Chondrocyte (in vitro differentiated cells): ENCODE measurements around the gene ARHGAP26. TPM values are rescaled to one million over a fixed set of nuclear protein-coding genes. Genes with fewer than 3 reads are reported as not detected.
A peak's percentile ranks its signal among the peaks of the same experiment; 100 is the strongest.

Source experiments
- DNase-seq: peaks from one replicate; pipeline ENCODE4 v3.0.0; 2021; ENCODE audit warnings: mixed read lengths, low spot score
- H3K27ac Mint-ChIP-seq: one replicate; pipeline ENCODE4 v1.8.0; 2021; ENCODE audit warnings: mild to moderate bottlenecking, moderate library complexity, mixed read lengths; ENCODE audit not compliant: unreplicated experiment
- H3K27me3 Mint-ChIP-seq: 2 replicates; pipeline ENCODE4 v1.8.0; 2021; ENCODE audit warnings: low read depth, mixed read lengths
- H3K36me3 Mint-ChIP-seq: 2 replicates; pipeline ENCODE4 v1.8.0; 2021; ENCODE audit warnings: low read depth, mixed read lengths
- H3K4me1 Mint-ChIP-seq: 2 replicates; pipeline ENCODE4 v1.8.0; 2021; ENCODE audit warnings: low read depth, mild to moderate bottlenecking, mixed read lengths
- H3K4me3 Mint-ChIP-seq: one replicate; pipeline ENCODE4 v1.8.0; 2021; ENCODE audit warnings: mild to moderate bottlenecking, moderate library complexity, mixed read lengths; ENCODE audit not compliant: unreplicated experiment
- H3K9me3 Mint-ChIP-seq: 2 replicates; pipeline ENCODE4 v1.8.0; 2021; ENCODE audit warnings: low read depth, mixed read lengths
- CTCF ChIP-seq: fragments of 200-600 bp; sonication (generic); IDR thresholded peaks from 2 replicates; pipeline ENCODE4 v1.5.0; 2021; ENCODE audit warnings: antibody characterized with exemption, mild to moderate bottlenecking, moderate library complexity
- total RNA-seq: library from RNA; stranded (reverse); gene quantifications from 3 replicates; pipeline ENCODE4 v1.2.1, GENCODE V29; 2021

ARHGAP26 gene
- total RNA-seq, 1 donor from 2014 or later, result 16.4 TPM

- H3K4me3 Mint-ChIP-seq, result no peak overlapping the region
- DNase-seq, result no peak
- TF ChIP-seq CTCF, result no peak
- no peaks in the 10 kb centered on the region for H3K27me3 Mint-ChIP-seq
- no peaks in the 10 kb centered on the region for H3K36me3 Mint-ChIP-seq
- H3K9me3 Mint-ChIP-seq, result no peaks in the 10 kb centered on the region
- H3K4me1 Mint-ChIP-seq, result peaks cover 28% of the 10 kb centered on the region
- peak overlapping the region; percentile 55 for H3K27ac Mint-ChIP-seq
These were observed 83.5 kb downstream of the ARHGAP26 start for GRCh38 chr5:142853682-142854081.

- no peak overlapping the region for H3K27ac Mint-ChIP-seq
- no peaks in the 10 kb centered on the region for H3K36me3 Mint-ChIP-seq
- TF ChIP-seq CTCF, result no peak
- DNase-seq, result no peak
- H3K9me3 Mint-ChIP-seq, result no peaks in the 10 kb centered on the region
- no peaks in the 10 kb centered on the region for H3K27me3 Mint-ChIP-seq
- H3K4me3 Mint-ChIP-seq, result no peak overlapping the region
- peaks cover 26% of the 10 kb centered on the region for H3K4me1 Mint-ChIP-seq
These were observed 86.1 kb downstream of the ARHGAP26 start for GRCh38 chr5:142856269-142856782.

- no peaks in the 10 kb centered on the region for H3K9me3 Mint-ChIP-seq
- no peak overlapping the region for H3K4me3 Mint-ChIP-seq
- H3K36me3 Mint-ChIP-seq, result no peaks in the 10 kb centered on the region
- TF ChIP-seq CTCF, result no peak
- H3K27me3 Mint-ChIP-seq, result no peaks in the 10 kb centered on the region
- no peak for DNase-seq
- no peak overlapping the region for H3K27ac Mint-ChIP-seq
- peaks cover 21% of the 10 kb centered on the region for H3K4me1 Mint-ChIP-seq
These were observed 87.2 kb downstream of the ARHGAP26 start for GRCh38 chr5:142857405-142857804.

- Mint-ChIP-seq H3K4me3 (no peak overlapping the region), H3K9me3 (no peaks in the 10 kb centered on the region), H3K36me3 (no peaks in the 10 kb centered on the region), H3K27ac (no peak overlapping the region), H3K4me1 (peaks cover 13% of the 10 kb centered on the region), H3K27me3 (no peaks in the 10 kb centered on the region)
- DNase-seq, result no peak
- no peak for TF ChIP-seq CTCF
These were observed 88.9 kb downstream of the ARHGAP26 start for GRCh38 chr5:142859037-142859436.

- Mint-ChIP-seq H3K36me3 (no peaks in the 10 kb centered on the region), H3K27ac (no peak overlapping the region), H3K4me1 (peaks cover 12% of the 10 kb centered on the region), H3K4me3 (no peak overlapping the region), H3K27me3 (no peaks in the 10 kb centered on the region), H3K9me3 (no peaks in the 10 kb centered on the region)
- DNase-seq, result no peak
- TF ChIP-seq CTCF, result no peak
These were observed 90.1 kb downstream of the ARHGAP26 start for GRCh38 chr5:142860270-142860669.
